SJCRH30 (cell line): ENCODE data around the gene AP3B1. TPM values are rescaled to one million over a fixed set of nuclear protein-coding genes. Genes with fewer than 3 reads are reported as not detected.
A peak's percentile ranks its signal among the peaks of the same experiment; 100 is the strongest.
"Not testable (repeated sequence)": the region's sequence is repeated elsewhere in the genome, so short reads cannot be mapped to it uniquely, and the experiment has no call there.

Source experiments
- DNase-seq, 2 experiments: peaks; one replicate each; pipeline ENCODE4 v3.0.0-alpha.2; 2015 to 2020
- H3K27ac ChIP-seq: fragments of 250-450 bp; sonication (Bioruptor Pico); 2 replicates; pipeline ENCODE4 v1.5.1; 2020; ENCODE audit warnings: mild to moderate bottlenecking, moderate library complexity
- H3K27me3 ChIP-seq: fragments of 250-450 bp; sonication (Bioruptor Pico); 2 replicates; pipeline ENCODE4 v1.5.1; 2020; ENCODE audit warnings: mild to moderate bottlenecking, moderate library complexity
- H3K36me3 ChIP-seq: fragments of 250-450 bp; sonication (Bioruptor Pico); 2 replicates; pipeline ENCODE4 v1.5.1; 2020; ENCODE audit warnings: mild to moderate bottlenecking, moderate library complexity
- H3K4me1 ChIP-seq: fragments of 250-450 bp; sonication (Bioruptor Pico); 2 replicates; pipeline ENCODE4 v1.5.1; 2020; ENCODE audit warnings: mild to moderate bottlenecking, moderate library complexity
- H3K4me3 ChIP-seq: fragments of 250-450 bp; sonication (Bioruptor Pico); 2 replicates; pipeline ENCODE4 v1.5.1; 2020; ENCODE audit warnings: mild to moderate bottlenecking, moderate library complexity
- H3K9me3 ChIP-seq: fragments of 250-450 bp; sonication (Bioruptor Pico); replicated peaks from 2 replicates; pipeline ENCODE4 v1.5.1; 2020; ENCODE audit warnings: mild to moderate bottlenecking, moderate library complexity
- total RNA-seq: library from RNA; depleted of rRNA; stranded (reverse); fragments of >200 nt; shearing (Covaris generic); gene quantifications from 2 replicates; pipeline ENCODE4 v1.2.3, GENCODE V29; 2014

Gene AP3B1
- total RNA-seq, 1 experiment from 2014 or later = 93.0 TPM

- Histone ChIP-seq H3K27ac (no peak overlapping the region), H3K4me3 (no peak overlapping the region), H3K4me1 (no peaks in the 10 kb centered on the region), H3K9me3 (peaks cover 9% of the 10 kb centered on the region; the same call in 1 of the 2 replicates), H3K36me3 (no peaks in the 10 kb centered on the region), H3K27me3 (no peaks in the 10 kb centered on the region)
- no peak for DNase-seq
These were observed 228.8 kb downstream of the AP3B1 start for GRCh38 chr5:78065663-78066062.

- Histone ChIP-seq H3K4me1 (no peaks in the 10 kb centered on the region), H3K27me3 (no peaks in the 10 kb centered on the region), H3K9me3 (peaks cover 9% of the 10 kb centered on the region; the same call in 1 of the 2 replicates), H3K4me3 (no peak overlapping the region), H3K36me3 (no peaks in the 10 kb centered on the region), H3K27ac (no peak overlapping the region)
- no peak for DNase-seq
These were observed 229.5 kb downstream of the AP3B1 start for GRCh38 chr5:78064941-78065472.

- DNase-seq = no peak
- no peak overlapping the region for H3K27ac ChIP-seq
These were observed 231.0 kb downstream of the AP3B1 start for GRCh38 chr5:78063495-78063894.

GRCh38 chr5:78062645-78063044 lies 231.9 kb downstream of the AP3B1 start:
- H3K27me3 ChIP-seq = no peaks in the 10 kb centered on the region
- no peak overlapping the region for H3K4me3 ChIP-seq
- DNase-seq = no peak
- no peaks in the 10 kb centered on the region for H3K4me1 ChIP-seq
- no peak overlapping the region for H3K27ac ChIP-seq
- H3K9me3 ChIP-seq = peaks cover 3% of the 10 kb centered on the region; the same call in 1 of the 2 replicates
- H3K36me3 ChIP-seq = no peaks in the 10 kb centered on the region

More at GRCh38 chr5:78063495-78063894, 231.0 kb downstream of the AP3B1 start:
- H3K4me3 ChIP-seq = no peak overlapping the region
- peaks cover 4% of the 10 kb centered on the region; the same call in 1 of the 2 replicates for H3K9me3 ChIP-seq
- no peaks in the 10 kb centered on the region for H3K36me3 ChIP-seq
- H3K27me3 ChIP-seq = no peaks in the 10 kb centered on the region
- H3K4me1 ChIP-seq = no peaks in the 10 kb centered on the region

GRCh38 chr5:78060421-78060820 lies 234.1 kb downstream of the AP3B1 start:
- DNase-seq = no peak
- Histone ChIP-seq H3K4me1 (no peaks in the 10 kb centered on the region), H3K27ac (no peak overlapping the region), H3K4me3 (no peak overlapping the region), H3K27me3 (no peaks in the 10 kb centered on the region), H3K9me3 (no peaks in the 10 kb centered on the region), H3K36me3 (0 out of 2 replicates have a peak, but pooled peaks cover 2% of the 10 kb centered on the region)

GRCh38 chr5:78058625-78059024 lies 235.9 kb downstream of the AP3B1 start:
- Histone ChIP-seq H3K9me3 (no peaks in the 10 kb centered on the region), H3K27me3 (no peaks in the 10 kb centered on the region), H3K4me1 (no peaks in the 10 kb centered on the region), H3K36me3 (0 out of 2 replicates have a peak, but pooled peaks cover 2% of the 10 kb centered on the region), H3K27ac (no peak overlapping the region), H3K4me3 (no peak overlapping the region)
- DNase-seq = no peak

- no peak overlapping the region for H3K27ac ChIP-seq
- H3K4me1 ChIP-seq = no peaks in the 10 kb centered on the region
- no peaks in the 10 kb centered on the region for H3K9me3 ChIP-seq
- DNase-seq = no peak
- H3K36me3 ChIP-seq = 0 out of 2 replicates have a peak, but pooled peaks cover 2% of the 10 kb centered on the region
- no peaks in the 10 kb centered on the region for H3K27me3 ChIP-seq
- H3K4me3 ChIP-seq = no peak overlapping the region
These were observed 237.5 kb downstream of the AP3B1 start for GRCh38 chr5:78056901-78057514.

GRCh38 chr5:78056053-78056452 lies 238.4 kb downstream of the AP3B1 start:
- peaks cover 2% of the 10 kb centered on the region; the same call in 1 of the 2 replicates for H3K4me1 ChIP-seq
- no peak overlapping the region for H3K4me3 ChIP-seq
- 0 out of 2 replicates have a peak, but pooled peaks cover 2% of the 10 kb centered on the region for H3K36me3 ChIP-seq
- H3K9me3 ChIP-seq = no peaks in the 10 kb centered on the region
- no peaks in the 10 kb centered on the region for H3K27me3 ChIP-seq
- no peak overlapping the region for H3K27ac ChIP-seq
- no peak for DNase-seq

GRCh38 chr5:78050888-78051287 lies 243.6 kb downstream of the AP3B1 start:
- DNase-seq = no peak
- Histone ChIP-seq H3K36me3 (no peaks in the 10 kb centered on the region), H3K27ac (no peak overlapping the region), H3K4me1 (peaks cover 9% of the 10 kb centered on the region; the same call in 1 of the 2 replicates), H3K4me3 (no peak overlapping the region), H3K9me3 (no peaks in the 10 kb centered on the region), H3K27me3 (no peaks in the 10 kb centered on the region)

GRCh38 chr5:78046823-78047222 lies 247.7 kb downstream of the AP3B1 start:
- not testable (repeated sequence) for H3K9me3 ChIP-seq, H3K36me3 ChIP-seq, H3K4me3 ChIP-seq, H3K27ac ChIP-seq, DNase-seq, H3K27me3 ChIP-seq, H3K4me1 ChIP-seq

GRCh38 chr5:78046006-78046405 lies 248.5 kb downstream of the AP3B1 start:
- peaks cover 7% of the 10 kb centered on the region; the same call in 1 of the 2 replicates for H3K4me1 ChIP-seq
- H3K27ac ChIP-seq = no peak overlapping the region
- no peaks in the 10 kb centered on the region; the same call in 1 of the 2 replicates for H3K36me3 ChIP-seq
- DNase-seq = no peak
- no peaks in the 10 kb centered on the region for H3K9me3 ChIP-seq
- H3K4me3 ChIP-seq = no peak overlapping the region
- H3K27me3 ChIP-seq = no peaks in the 10 kb centered on the region

GRCh38 chr5:78041805-78042204 lies 252.7 kb downstream of the AP3B1 start:
- Histone ChIP-seq H3K27ac (no peak overlapping the region), H3K4me1 (no peaks in the 10 kb centered on the region), H3K4me3 (no peak overlapping the region), H3K27me3 (no peaks in the 10 kb centered on the region), H3K36me3 (peaks cover 8% of the 10 kb centered on the region), H3K9me3 (no peaks in the 10 kb centered on the region)
- peak in 1 of 2 experiments; percentile 8 for DNase-seq

GRCh38 chr5:78025540-78025939 lies 269.0 kb downstream of the AP3B1 start:
- no peaks in the 10 kb centered on the region for H3K27me3 ChIP-seq
- H3K4me3 ChIP-seq = no peak overlapping the region
- no peaks in the 10 kb centered on the region for H3K9me3 ChIP-seq
- H3K4me1 ChIP-seq = no peaks in the 10 kb centered on the region
- DNase-seq = no peak
- H3K27ac ChIP-seq = no peak overlapping the region
- H3K36me3 ChIP-seq = peaks cover 5% of the 10 kb centered on the region; the same call in 1 of the 2 replicates

- Histone ChIP-seq H3K36me3 (peaks cover 9% of the 10 kb centered on the region), H3K4me1 (no peaks in the 10 kb centered on the region), H3K9me3 (no peaks in the 10 kb centered on the region), H3K4me3 (no peak overlapping the region), H3K27me3 (no peaks in the 10 kb centered on the region), H3K27ac (no peak overlapping the region)
- DNase-seq = no peak
These were observed 274.8 kb downstream of the AP3B1 start for GRCh38 chr5:78019744-78020143.

- no peaks in the 10 kb centered on the region for H3K4me1 ChIP-seq
- no peak overlapping the region for H3K27ac ChIP-seq
- peaks cover 12% of the 10 kb centered on the region for H3K36me3 ChIP-seq
- no peaks in the 10 kb centered on the region for H3K9me3 ChIP-seq
- no peak overlapping the region for H3K4me3 ChIP-seq
- DNase-seq = no peak
- H3K27me3 ChIP-seq = no peaks in the 10 kb centered on the region
These were observed 277.5 kb downstream of the AP3B1 start for GRCh38 chr5:78016863-78017529.
